ENCODE data around the gene PELI2.
A peak's percentile ranks its signal among the peaks of the same experiment; 100 is the strongest.

PELI2 gene

GRCh38 chr14:56340932-56341331, 222.7 kb downstream of the PELI2 start:
- peaks cover 69% of the 10 kb centered on the region for H3K4me1 Mint-ChIP-seq
- no peaks in the 10 kb centered on the region for H3K9me3 Mint-ChIP-seq
- TF ChIP-seq, protein P1, sequence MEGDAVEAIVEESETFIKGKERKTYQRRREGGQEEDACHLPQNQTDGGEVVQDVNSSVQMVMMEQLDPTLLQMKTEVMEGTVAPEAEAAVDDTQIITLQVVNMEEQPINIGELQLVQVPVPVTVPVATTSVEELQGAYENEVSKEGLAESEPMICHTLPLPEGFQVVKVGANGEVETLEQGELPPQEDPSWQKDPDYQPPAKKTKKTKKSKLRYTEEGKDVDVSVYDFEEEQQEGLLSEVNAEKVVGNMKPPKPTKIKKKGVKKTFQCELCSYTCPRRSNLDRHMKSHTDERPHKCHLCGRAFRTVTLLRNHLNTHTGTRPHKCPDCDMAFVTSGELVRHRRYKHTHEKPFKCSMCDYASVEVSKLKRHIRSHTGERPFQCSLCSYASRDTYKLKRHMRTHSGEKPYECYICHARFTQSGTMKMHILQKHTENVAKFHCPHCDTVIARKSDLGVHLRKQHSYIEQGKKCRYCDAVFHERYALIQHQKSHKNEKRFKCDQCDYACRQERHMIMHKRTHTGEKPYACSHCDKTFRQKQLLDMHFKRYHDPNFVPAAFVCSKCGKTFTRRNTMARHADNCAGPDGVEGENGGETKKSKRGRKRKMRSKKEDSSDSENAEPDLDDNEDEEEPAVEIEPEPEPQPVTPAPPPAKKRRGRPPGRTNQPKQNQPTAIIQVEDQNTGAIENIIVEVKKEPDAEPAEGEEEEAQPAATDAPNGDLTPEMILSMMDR (IDR thresholded peaks at IDR 0.05) = no peak
- H3K27ac Mint-ChIP-seq = peak overlapping the region; percentile 50
- no peaks in the 10 kb centered on the region for H3K36me3 Mint-ChIP-seq (ENCODE audit: low read depth)
- no peak overlapping the region for H3K4me3 Mint-ChIP-seq
- DNase-seq = no peak
- H3K27me3 Mint-ChIP-seq (ENCODE audit: low read depth, poor library complexity) = no peaks in the 10 kb centered on the region

DNA sequence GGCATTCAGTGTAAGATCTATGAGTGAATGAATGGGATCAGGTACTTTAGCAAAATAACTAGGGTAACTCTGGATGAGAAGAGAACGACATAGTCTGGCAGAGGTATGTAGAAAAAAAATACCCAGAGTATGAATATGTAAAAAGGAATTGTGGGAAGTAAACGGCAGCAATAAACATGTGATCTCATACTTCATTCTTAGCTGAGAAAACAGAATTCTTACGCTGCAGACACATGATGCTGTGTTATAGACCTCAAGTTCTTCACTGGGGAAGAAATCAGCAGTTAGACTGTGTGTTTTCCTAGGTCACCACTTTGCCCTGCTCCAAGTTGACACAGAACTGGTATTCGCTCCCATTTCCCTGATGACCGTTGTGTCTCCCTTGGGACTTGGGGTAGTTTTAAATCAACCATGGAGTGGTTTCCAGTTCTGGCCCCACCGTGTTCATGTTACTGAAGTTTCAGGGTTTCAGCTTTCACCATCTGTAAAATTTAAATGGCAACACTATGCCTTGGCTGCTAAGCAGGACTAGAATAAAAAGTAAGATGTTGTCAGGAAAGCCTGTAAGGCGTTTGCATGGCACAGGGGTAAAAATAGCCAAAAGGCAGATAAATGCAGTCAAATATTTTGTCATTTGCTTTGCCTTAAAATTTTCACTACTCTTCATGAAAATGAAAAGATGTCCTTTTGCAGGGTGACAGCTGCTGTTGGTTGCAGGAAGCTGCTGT, 223.7 kb downstream of the PELI2 start:
- Mint-ChIP-seq H3K27ac (peak overlapping the region; percentile 24), H3K4me1 (peaks cover 62% of the 10 kb centered on the region), H3K27me3 (ENCODE audit: low read depth, poor library complexity) (no peaks in the 10 kb centered on the region), H3K36me3 (ENCODE audit: low read depth) (peaks cover under 1% of the 10 kb centered on the region), H3K9me3 (peaks cover 1% of the 10 kb centered on the region), H3K4me3 (no peak overlapping the region)
- TF ChIP-seq, protein P1 (IDR thresholded peaks at IDR 0.05) = no peak
- peak; percentile 23 for DNase-seq

DNA sequence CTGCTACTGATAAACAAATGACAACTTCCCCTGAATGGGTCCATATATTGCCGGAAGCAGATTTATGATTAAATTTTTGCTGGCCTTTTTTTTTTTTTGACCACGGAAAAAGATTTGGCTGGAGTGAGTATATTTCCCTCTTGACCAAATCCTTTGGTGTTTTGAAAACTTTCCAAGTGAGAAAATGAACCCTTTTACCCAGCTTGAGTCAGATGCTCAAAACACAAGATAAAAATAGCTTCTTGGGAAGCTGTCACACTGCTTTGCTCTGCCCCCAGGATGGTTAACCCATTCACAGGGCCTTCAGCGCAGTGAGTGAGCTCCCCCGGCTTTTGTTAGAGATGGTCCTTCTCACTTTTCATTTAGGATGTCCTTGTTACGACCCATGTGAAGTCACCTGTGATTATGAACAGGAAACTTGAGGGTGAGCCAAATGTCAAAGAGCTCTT, 224.3 kb downstream of the PELI2 start:
- Mint-ChIP-seq H3K27ac (no peak overlapping the region), H3K4me3 (no peak overlapping the region), H3K4me1 (peaks cover 60% of the 10 kb centered on the region), H3K36me3 (ENCODE audit: low read depth) (peaks cover 5% of the 10 kb centered on the region), H3K27me3 (ENCODE audit: low read depth, poor library complexity) (no peaks in the 10 kb centered on the region), H3K9me3 (peaks cover 3% of the 10 kb centered on the region)
- DNase-seq = no peak
- TF ChIP-seq, protein P1 (IDR thresholded peaks at IDR 0.05) = no peak

DNA sequence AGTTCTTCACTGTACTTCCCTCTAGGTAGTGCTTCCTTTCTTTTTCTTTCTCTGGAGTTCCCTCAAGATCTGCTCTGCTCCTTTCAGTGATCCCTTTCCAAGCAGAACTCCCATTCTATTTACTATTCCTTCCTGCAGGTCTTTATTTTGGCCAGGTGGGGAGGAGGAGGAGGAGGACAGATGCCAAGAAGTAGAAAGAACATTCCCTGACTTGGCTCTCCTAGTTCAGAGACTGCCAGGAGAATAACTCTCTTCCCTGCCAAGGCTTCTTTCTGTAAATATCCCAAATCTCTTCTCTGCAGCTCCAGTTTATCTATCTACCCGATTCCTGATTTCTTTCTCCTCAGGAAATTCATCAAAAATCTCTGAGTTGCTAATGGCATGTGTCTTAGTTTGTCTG, 231.7 kb downstream of the PELI2 start:
- no peak overlapping the region for H3K27ac Mint-ChIP-seq
- H3K4me3 Mint-ChIP-seq = no peak overlapping the region
- no peaks in the 10 kb centered on the region for H3K27me3 Mint-ChIP-seq (ENCODE audit: low read depth, poor library complexity)
- peaks cover 34% of the 10 kb centered on the region for H3K9me3 Mint-ChIP-seq
- no peak for DNase-seq
- H3K4me1 Mint-ChIP-seq = peaks cover 5% of the 10 kb centered on the region
- H3K36me3 Mint-ChIP-seq (ENCODE audit: low read depth) = peaks cover 30% of the 10 kb centered on the region
- TF ChIP-seq, protein P1 (IDR thresholded peaks at IDR 0.05) = no peak
